ENCODE results near the gene CLN3.

CLN3 gene

DNA sequence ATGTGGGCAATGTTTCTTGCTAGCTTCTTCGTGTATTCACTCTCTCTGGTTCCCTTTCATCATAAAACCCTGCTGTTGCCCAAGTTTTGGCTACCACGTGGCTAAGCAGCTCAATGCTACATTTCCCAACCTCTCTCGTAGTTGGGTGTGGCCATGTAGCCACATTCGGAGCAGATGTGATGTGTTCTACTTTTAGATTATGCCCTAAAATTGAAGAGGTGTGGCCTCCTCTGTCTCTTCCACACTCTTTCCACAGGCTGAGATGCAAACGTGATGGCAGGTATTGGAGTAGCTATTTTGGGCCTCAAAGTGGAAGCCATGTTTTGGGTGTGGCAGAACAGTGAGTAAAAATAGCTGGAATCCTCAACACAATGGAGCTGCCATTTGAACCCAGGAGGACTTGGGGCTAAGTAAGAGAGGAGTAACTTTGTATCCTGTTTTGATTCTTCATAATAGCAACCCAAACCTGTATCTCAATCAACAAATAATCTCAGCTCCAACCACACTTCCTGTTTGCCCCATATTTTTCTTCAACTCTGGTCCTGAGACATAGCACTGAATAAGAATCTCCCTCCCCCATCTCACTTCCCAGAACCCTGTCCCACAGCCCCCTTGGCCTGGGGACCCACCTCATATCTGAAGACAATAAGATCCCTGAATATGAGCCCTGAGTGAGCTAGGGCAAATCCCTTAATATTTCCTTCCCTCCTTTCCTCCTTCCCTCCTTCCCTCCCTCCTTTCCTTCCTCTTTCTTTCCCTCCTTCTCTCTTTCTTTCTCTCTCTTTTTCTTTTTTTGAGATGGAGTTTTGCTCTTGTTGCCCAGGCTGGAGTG lies 42.9 kb upstream of the CLN3 start:
- no peak for TF ChIP-seq CTCF (IDR thresholded peaks at IDR 0.05; ENCODE audit: low read depth, low read length)
- Histone ChIP-seq H3K4me3 (ENCODE audit: low read depth, low read length) (no peak overlapping the region), H3K36me3 (no peaks in the 10 kb centered on the region), H3K9me3 (ENCODE audit: severe bottlenecking) (no peaks in the 10 kb centered on the region), H3K27ac (no peak overlapping the region), H3K27me3 (ENCODE audit: insufficient read depth, low read depth, severe bottlenecking) (no peaks in the 10 kb centered on the region)
- no peak for DNase-seq

- no peak for DNase-seq
- H3K27ac ChIP-seq, result no peak overlapping the region
- H3K27me3 ChIP-seq (ENCODE audit: insufficient read depth, low read depth, severe bottlenecking), result no peaks in the 10 kb centered on the region
Measured at GRCh38 chr16:28532940-28533647, 41.2 kb upstream of the CLN3 start.

DNA sequence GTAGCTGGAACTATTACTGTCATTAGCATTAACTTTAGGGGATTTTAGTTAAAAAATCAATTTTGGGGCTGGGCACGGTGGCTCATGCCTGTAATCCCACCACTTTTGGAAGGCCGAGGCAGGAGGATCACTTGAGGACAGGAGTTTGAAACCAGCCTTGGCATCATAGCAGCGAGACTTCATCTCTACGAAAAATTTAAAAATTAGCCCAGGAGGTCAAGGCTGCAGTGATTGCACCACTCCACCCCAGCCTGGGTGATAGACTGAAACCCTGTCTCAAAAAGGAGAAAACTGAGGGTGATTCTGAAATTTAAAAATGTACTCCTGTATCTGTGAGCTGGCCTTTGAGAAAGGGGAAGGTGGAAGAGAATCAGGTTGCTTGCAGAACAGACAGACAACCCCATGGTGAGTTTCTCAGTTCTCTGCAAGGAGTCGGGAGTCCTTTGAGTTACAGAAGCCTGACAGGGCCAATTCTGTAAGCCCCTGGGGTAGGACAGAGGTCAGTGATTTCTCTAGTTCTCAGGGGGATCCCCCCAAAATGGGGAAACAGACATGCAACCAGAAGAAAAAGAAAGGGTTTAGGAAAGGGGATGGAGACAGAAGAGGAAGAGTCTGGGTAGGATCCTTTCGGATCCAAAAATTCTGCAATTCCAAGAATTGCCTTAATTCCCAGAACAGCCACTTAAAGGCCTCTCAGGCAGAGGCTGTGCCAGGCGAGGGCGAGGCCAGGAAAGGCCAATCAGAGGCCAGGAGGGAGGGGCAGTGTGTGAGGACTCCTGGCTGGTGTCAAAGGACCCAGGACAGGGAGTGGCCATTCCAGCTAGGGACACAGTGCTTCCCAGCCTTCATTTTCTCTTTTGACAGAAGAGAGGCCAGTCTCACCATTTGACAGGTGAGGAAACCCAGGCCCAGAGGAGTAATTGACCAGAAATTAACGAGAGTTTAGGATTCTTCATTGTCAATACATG lies 40.2 kb upstream of the CLN3 start:
- no peak for DNase-seq
- no peak overlapping the region for H3K4me3 ChIP-seq (ENCODE audit: low read depth, low read length)
- no peak overlapping the region for H3K27ac ChIP-seq
- no peaks in the 10 kb centered on the region for H3K27me3 ChIP-seq (ENCODE audit: insufficient read depth, low read depth, severe bottlenecking)
- no peaks in the 10 kb centered on the region for H3K9me3 ChIP-seq (ENCODE audit: severe bottlenecking)
- no peaks in the 10 kb centered on the region for H3K36me3 ChIP-seq
- TF ChIP-seq CTCF (IDR thresholded peaks at IDR 0.05; ENCODE audit: low read depth, low read length), result no peak

More at GRCh38 chr16:28532940-28533647, 41.2 kb upstream of the CLN3 start:
- Histone ChIP-seq H3K4me3 (ENCODE audit: low read depth, low read length) (no peak overlapping the region), H3K36me3 (no peaks in the 10 kb centered on the region), H3K9me3 (ENCODE audit: severe bottlenecking) (no peaks in the 10 kb centered on the region)
- TF ChIP-seq CTCF (IDR thresholded peaks at IDR 0.05; ENCODE audit: low read depth, low read length), result no peak

GRCh38 chr16:28529124-28529523 lies 37.2 kb upstream of the CLN3 start:
- no peak for TF ChIP-seq CTCF (IDR thresholded peaks at IDR 0.05; ENCODE audit: low read depth, low read length)
- Histone ChIP-seq H3K4me3 (ENCODE audit: low read depth, low read length) (no peak overlapping the region), H3K9me3 (ENCODE audit: severe bottlenecking) (no peaks in the 10 kb centered on the region)

GRCh38 chr16:28528463-28528867 lies 36.6 kb upstream of the CLN3 start:
- TF ChIP-seq CTCF (IDR thresholded peaks at IDR 0.05; ENCODE audit: low read depth, low read length), result no peak
- no peaks in the 10 kb centered on the region for H3K36me3 ChIP-seq

More at GRCh38 chr16:28529124-28529523, 37.2 kb upstream of the CLN3 start:
- Histone ChIP-seq H3K27me3 (ENCODE audit: insufficient read depth, low read depth, severe bottlenecking) (no peaks in the 10 kb centered on the region), H3K36me3 (no peaks in the 10 kb centered on the region), H3K27ac (no peak overlapping the region)
- DNase-seq, result no peak

More at GRCh38 chr16:28528463-28528867, 36.6 kb upstream of the CLN3 start:
- Histone ChIP-seq H3K4me3 (ENCODE audit: low read depth, low read length) (no peak overlapping the region), H3K27me3 (ENCODE audit: insufficient read depth, low read depth, severe bottlenecking) (no peaks in the 10 kb centered on the region), H3K27ac (no peak overlapping the region), H3K9me3 (ENCODE audit: severe bottlenecking) (no peaks in the 10 kb centered on the region)
- no peak for DNase-seq

Data from WERI-Rb-1 (cell line).